Measurements from ENCODE around the gene PAPSS1.
"Not testable (repeated sequence)": the region's sequence is repeated elsewhere in the genome, so short reads cannot be mapped to it uniquely, and the experiment has no call there.

GRCh38 chr4:107729050-107729449, 9.0 kb upstream of the PAPSS1 start:
- not testable (repeated sequence) for TF ChIP-seq POLR2A, CTCF (IDR thresholded peaks at IDR 0.05)
